Measurements from ENCODE around the gene PRRT4.

PRRT4 gene

DNA sequence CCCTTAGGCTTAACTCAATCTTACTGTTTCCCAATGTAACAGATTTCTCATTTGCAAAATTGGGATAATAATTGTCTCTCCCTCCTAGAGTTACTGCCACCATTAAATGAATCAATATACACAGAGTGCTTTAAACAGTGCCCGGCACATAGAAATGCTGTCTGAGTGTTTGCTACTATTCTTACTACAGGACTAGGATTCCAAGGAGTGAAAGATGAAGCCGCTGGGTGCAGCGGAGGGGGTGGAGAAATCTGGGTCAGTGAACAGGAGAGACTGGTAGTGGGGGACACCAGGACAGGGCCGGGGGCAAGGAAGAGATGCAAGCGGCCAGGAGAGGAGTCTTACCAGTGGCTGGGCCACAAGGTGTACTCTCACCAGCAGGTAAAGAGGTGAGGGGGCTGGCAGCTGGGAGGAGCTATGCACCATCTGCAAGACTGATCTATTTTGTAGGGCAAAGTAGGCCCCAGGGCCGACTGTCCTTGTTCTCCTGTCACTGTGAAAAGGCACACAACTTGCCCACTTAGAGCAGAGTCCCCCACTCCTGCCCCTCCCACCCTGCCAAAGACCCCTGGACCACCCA lies 18.5 kb upstream of the PRRT4 start:
- ChIA-PET POLR2A (interaction anchor here (0.9 kb wide), 1 partner anchor 36 kb away, joined by 3 read pairs; the partner anchor contains the start of gene RBM28), CTCF (interaction anchor here (0.9 to 42.2 kb wide), 4 partner anchors 9 to 38 kb away, joined by 3 to 963 read pairs (median 6); partner anchors contain the start of genes IMPDH1 and RBM28)
- TF ChIP-seq, protein P1, sequence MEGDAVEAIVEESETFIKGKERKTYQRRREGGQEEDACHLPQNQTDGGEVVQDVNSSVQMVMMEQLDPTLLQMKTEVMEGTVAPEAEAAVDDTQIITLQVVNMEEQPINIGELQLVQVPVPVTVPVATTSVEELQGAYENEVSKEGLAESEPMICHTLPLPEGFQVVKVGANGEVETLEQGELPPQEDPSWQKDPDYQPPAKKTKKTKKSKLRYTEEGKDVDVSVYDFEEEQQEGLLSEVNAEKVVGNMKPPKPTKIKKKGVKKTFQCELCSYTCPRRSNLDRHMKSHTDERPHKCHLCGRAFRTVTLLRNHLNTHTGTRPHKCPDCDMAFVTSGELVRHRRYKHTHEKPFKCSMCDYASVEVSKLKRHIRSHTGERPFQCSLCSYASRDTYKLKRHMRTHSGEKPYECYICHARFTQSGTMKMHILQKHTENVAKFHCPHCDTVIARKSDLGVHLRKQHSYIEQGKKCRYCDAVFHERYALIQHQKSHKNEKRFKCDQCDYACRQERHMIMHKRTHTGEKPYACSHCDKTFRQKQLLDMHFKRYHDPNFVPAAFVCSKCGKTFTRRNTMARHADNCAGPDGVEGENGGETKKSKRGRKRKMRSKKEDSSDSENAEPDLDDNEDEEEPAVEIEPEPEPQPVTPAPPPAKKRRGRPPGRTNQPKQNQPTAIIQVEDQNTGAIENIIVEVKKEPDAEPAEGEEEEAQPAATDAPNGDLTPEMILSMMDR (IDR thresholded peaks at IDR 0.05; ENCODE audit: control extremely low read depth, extremely low read depth, low read depth, missing control alignments), result no peak
- no peak for DNase-seq (ENCODE audit: extremely low spot score)

GRCh38 chr7:128378637-128379036 lies 17.1 kb upstream of the PRRT4 start:
- POLR2A ChIA-PET, result no interaction called here
- CTCF ChIA-PET, result interaction anchor here (0.7 to 42.2 kb wide), 3 partner anchors 9 to 39 kb away, joined by 3 to 963 read pairs (median 7); partner anchors contain the start of gene IMPDH1
- TF ChIP-seq, protein P1 (IDR thresholded peaks at IDR 0.05; ENCODE audit: control extremely low read depth, extremely low read depth, low read depth, missing control alignments), result no peak
- no peak for DNase-seq (ENCODE audit: extremely low spot score)

DNA sequence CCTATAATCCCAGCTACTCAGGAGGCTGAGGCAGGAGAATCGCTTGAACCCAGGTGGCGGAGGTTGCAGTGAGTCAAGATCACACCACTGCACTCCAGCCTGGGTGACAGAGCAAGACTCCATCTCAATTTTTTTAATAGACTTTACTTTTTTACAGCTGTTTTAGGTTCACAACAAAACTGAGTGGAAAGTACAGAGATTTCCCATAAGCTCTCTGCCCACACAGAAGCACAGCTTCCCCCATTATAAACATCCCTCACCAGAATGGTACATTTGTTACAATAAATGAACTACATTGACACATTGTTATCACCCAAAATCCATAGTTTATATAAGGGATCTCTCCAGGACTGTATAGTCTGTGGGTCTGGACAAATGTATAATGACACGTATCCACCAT lies 14.6 kb upstream of the PRRT4 start:
- DNase-seq (ENCODE audit: extremely low spot score), result no peak
- ChIA-PET CTCF (interaction anchor here (1.0 to 8.3 kb wide), 6 partner anchors 9 to 29 kb away, joined by 3 to 76 read pairs (median 3); no protein-coding TSS in a partner anchor), POLR2A (no interaction called here)
- TF ChIP-seq, protein P1 (IDR thresholded peaks at IDR 0.05; ENCODE audit: control extremely low read depth, extremely low read depth, low read depth, missing control alignments), result no peak

DNA sequence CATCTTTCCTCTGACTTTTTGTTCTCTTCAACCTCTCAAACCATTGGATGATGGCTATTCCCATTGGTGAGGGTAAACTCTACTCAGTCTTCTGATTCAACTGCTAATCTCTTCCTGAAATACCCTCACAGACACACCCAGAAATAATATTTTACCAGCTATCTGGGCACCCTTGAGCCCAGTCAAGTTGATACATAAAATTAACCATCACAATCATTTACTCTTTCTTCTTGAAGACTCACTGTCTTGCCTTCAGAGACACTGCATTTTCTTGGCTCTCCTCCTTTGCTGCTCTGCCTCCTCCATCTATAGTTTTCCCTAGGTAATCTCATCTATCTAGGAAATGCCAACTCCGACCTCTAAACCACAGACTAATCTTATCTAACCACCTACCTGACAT lies 12.6 kb upstream of the PRRT4 start:
- TF ChIP-seq, protein P1 (IDR thresholded peaks at IDR 0.05; ENCODE audit: control extremely low read depth, extremely low read depth, low read depth, missing control alignments), result no peak
- CTCF ChIA-PET, result interaction anchor here (1.0 to 8.3 kb wide), 5 partner anchors 12 to 53 kb away, joined by 3 to 76 read pairs (median 4); no protein-coding TSS in a partner anchor
- DNase-seq (ENCODE audit: extremely low spot score), result no peak
- POLR2A ChIA-PET, result no interaction called here

- ChIA-PET CTCF (interaction anchor here (1.0 to 8.3 kb wide), 5 partner anchors 12 to 54 kb away, joined by 3 to 76 read pairs (median 4); no protein-coding TSS in a partner anchor), POLR2A (no interaction called here)
- no peak for DNase-seq (ENCODE audit: extremely low spot score)
- TF ChIP-seq, protein P1 (IDR thresholded peaks at IDR 0.05; ENCODE audit: control extremely low read depth, extremely low read depth, low read depth, missing control alignments), result no peak
Observed at GRCh38 chr7:128373606-128374005, 12.1 kb upstream of the PRRT4 start.

- no peak for DNase-seq (ENCODE audit: extremely low spot score)
- POLR2A ChIA-PET, result no interaction called here
- TF ChIP-seq, protein P1 (IDR thresholded peaks at IDR 0.05; ENCODE audit: control extremely low read depth, extremely low read depth, low read depth, missing control alignments), result no peak
- CTCF ChIA-PET, result interaction anchor here (8.3 kb wide), 1 partner anchor 16 kb away, joined by 76 read pairs; no protein-coding TSS in a partner anchor
Observed at GRCh38 chr7:128370491-128370890, 9.0 kb upstream of the PRRT4 start.

Data from GM10248 (cell line).